MM.1S (cell line): ENCODE results near the gene SP140L.
"Not testable (repeated sequence)": the region's sequence is repeated elsewhere in the genome, so short reads cannot be mapped to it uniquely, and the experiment has no call there.

Experiments used
- DNase-seq: peaks from one replicate; pipeline ENCODE4 v3.0.0-alpha.2; 2015
- H2AFZ ChIP-seq: fragments of 300-600 bp; sonication (generic); 2 replicates; pipeline ENCODE4 v1.6.0; 2016; ENCODE audit warnings: antibody characterized with exemption, low read length
- H3F3A ChIP-seq: fragments of 300-600 bp; sonication (generic); 2 replicates; pipeline ENCODE4 v1.6.1; 2016; ENCODE audit warnings: mild to moderate bottlenecking, antibody characterized with exemption, low read length, moderate library complexity, mixed read lengths; ENCODE audit not compliant: insufficient read depth
- H3K27ac ChIP-seq: fragments of 300-600 bp; sonication (generic); 2 replicates; pipeline ENCODE4 v1.5.1; 2016; ENCODE audit warnings: mild to moderate bottlenecking, low read length
- H3K27me3 ChIP-seq: fragments of 300-600 bp; sonication (generic); replicated peaks from 2 replicates; pipeline ENCODE4 v1.6.0; 2016; ENCODE audit warnings: low read length; ENCODE audit not compliant: insufficient read depth
- H3K36me3 ChIP-seq: fragments of 300-600 bp; sonication (generic); replicated peaks from 2 replicates; pipeline ENCODE4 v1.6.1; 2016; ENCODE audit warnings: mild to moderate bottlenecking, low read length, mixed read lengths; ENCODE audit not compliant: insufficient read depth
- H3K4me1 ChIP-seq: fragments of 300-600 bp; sonication (generic); 2 replicates; pipeline ENCODE4 v1.6.1; 2016; ENCODE audit warnings: low read length, mixed read lengths
- H3K4me2 ChIP-seq: fragments of 300-600 bp; sonication (generic); 2 replicates; pipeline ENCODE4 v1.6.0; 2016; ENCODE audit warnings: low read depth, low read length
- H3K4me3 ChIP-seq: fragments of 300-600 bp; sonication (generic); 2 replicates; pipeline ENCODE4 v1.5.1; 2016; ENCODE audit warnings: low read length, mixed read lengths
- H3K79me2 ChIP-seq: fragments of 300-600 bp; sonication (generic); 2 replicates; pipeline ENCODE4 v1.6.1; 2016; ENCODE audit warnings: mixed run types, low read length, mixed read lengths
- H3K9ac ChIP-seq: fragments of 300-600 bp; sonication (generic); 2 replicates; pipeline ENCODE4 v1.6.1; 2016; ENCODE audit warnings: low read length, mixed read lengths
- H3K9me2 ChIP-seq: fragments of 300-600 bp; sonication (generic); replicated peaks from 2 replicates; pipeline ENCODE4 v1.6.1; 2016; ENCODE audit warnings: mild to moderate bottlenecking, low read length, mixed read lengths; ENCODE audit not compliant: insufficient read depth
- H3K9me3 ChIP-seq: fragments of 300-600 bp; sonication (generic); replicated peaks from 2 replicates; pipeline ENCODE4 v1.6.1; 2016; ENCODE audit warnings: mild to moderate bottlenecking, low read length, mixed read lengths; ENCODE audit not compliant: insufficient read depth
- H4K20me1 ChIP-seq: fragments of 300-600 bp; sonication (generic); 2 replicates; pipeline ENCODE4 v1.6.1; 2016; ENCODE audit warnings: mild to moderate bottlenecking, low read length, moderate library complexity, mixed read lengths; ENCODE audit not compliant: insufficient read depth
- EZH2 ChIP-seq: fragments of 300-600 bp; sonication (generic); optimal IDR thresholded peaks from 2 replicates; pipeline ENCODE3; 2017; ENCODE audit warnings: low read depth, mild to moderate bottlenecking, antibody characterized with exemption, low read length, mixed read lengths
- EZH2phosphoT487 ChIP-seq: fragments of 300-600 bp; sonication (generic); IDR thresholded peaks from 2 replicates; pipeline ENCODE4 v1.6.1; 2018; ENCODE audit warnings: antibody characterized with exemption, low read length
- TF ChIP-seq, protein P1 (sequence below): fragments of 300-600 bp; sonication (generic); IDR thresholded peaks from 2 replicates; pipeline ENCODE4 v1.5.1; 2016; ENCODE audit warnings: antibody characterized with exemption, low read length, mixed read lengths

SP140L gene

DNA sequence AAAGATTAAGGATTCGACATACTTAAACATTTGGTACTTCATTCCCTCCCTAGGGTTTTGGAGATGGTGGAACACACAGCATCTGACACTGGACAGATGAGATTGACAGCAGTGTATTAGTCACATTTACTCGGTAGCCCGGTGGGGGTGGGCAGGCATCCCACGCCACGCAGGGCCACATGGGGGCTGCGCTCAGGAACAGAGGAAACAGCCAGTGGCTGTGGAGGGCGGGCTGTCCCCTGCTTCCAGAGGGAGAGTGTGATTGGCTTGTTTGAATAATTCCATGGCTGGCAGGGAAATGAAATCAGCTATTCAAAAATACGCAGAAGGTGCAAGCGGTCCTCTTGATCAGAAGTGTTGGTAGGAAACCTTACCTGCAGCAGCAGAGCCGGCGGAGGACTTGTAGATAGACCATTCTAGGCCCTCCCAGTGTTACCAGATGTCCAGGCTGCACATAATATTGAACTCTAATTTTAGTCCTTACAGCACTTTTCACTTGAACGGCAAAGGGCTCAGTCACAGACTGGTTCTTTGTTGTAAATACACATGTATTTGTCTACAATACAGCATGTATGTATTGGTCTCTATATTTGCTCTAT is 18.5 kb upstream of the SP140L start:
- DNase-seq: no peak
- TF ChIP-seq EZH2: no peak
- TF ChIP-seq EZH2phosphoT487: no peak
- TF ChIP-seq, protein P1, sequence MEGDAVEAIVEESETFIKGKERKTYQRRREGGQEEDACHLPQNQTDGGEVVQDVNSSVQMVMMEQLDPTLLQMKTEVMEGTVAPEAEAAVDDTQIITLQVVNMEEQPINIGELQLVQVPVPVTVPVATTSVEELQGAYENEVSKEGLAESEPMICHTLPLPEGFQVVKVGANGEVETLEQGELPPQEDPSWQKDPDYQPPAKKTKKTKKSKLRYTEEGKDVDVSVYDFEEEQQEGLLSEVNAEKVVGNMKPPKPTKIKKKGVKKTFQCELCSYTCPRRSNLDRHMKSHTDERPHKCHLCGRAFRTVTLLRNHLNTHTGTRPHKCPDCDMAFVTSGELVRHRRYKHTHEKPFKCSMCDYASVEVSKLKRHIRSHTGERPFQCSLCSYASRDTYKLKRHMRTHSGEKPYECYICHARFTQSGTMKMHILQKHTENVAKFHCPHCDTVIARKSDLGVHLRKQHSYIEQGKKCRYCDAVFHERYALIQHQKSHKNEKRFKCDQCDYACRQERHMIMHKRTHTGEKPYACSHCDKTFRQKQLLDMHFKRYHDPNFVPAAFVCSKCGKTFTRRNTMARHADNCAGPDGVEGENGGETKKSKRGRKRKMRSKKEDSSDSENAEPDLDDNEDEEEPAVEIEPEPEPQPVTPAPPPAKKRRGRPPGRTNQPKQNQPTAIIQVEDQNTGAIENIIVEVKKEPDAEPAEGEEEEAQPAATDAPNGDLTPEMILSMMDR: no peak
- no peaks in the 10 kb centered on the region for H3K9me3 ChIP-seq
- no peaks in the 10 kb centered on the region for H3K4me1 ChIP-seq
- H3K79me2 ChIP-seq: no peaks in the 10 kb centered on the region
- H3K9ac ChIP-seq: no peak overlapping the region
- no peak overlapping the region for H2AFZ ChIP-seq
- H3F3A ChIP-seq: no peaks in the 10 kb centered on the region
- H4K20me1 ChIP-seq: no peaks in the 10 kb centered on the region
- H3K27me3 ChIP-seq: no peaks in the 10 kb centered on the region
- H3K4me2 ChIP-seq: no peak overlapping the region
- H3K9me2 ChIP-seq: no peaks in the 10 kb centered on the region
- no peak overlapping the region for H3K4me3 ChIP-seq
- H3K36me3 ChIP-seq: no peaks in the 10 kb centered on the region
- H3K27ac ChIP-seq: no peak overlapping the region

DNA sequence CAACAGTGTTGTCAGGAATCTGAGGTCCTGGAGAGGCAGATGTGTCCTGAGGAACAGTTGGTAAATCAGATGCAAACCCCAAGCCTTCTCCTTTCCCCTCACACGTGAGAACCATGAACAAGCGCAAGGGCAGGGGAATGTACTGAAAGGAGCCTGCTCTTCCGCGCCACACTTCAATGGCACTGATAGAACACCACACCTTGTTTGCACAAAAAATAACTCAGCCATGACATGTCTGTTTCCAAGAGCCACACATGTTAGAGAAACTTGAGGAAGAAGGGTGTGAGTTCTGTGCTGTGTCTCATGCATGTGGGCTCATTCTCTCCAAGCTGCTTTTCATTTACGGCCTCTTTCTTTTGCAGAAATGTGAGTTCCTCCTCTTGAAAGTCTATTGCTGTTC is 16.2 kb upstream of the SP140L start:
- H3K27me3 ChIP-seq, H4K20me1 ChIP-seq, H3K36me3 ChIP-seq, H3F3A ChIP-seq, H3K9me3 ChIP-seq, H2AFZ ChIP-seq, H3K4me3 ChIP-seq, H3K79me2 ChIP-seq, H3K9ac ChIP-seq, H3K9me2 ChIP-seq, H3K4me1 ChIP-seq, H3K4me2 ChIP-seq, DNase-seq, H3K27ac ChIP-seq: not testable (repeated sequence)

GRCh38 chr2:230311634-230312033 is 15.4 kb upstream of the SP140L start:
- H3K4me3 ChIP-seq, DNase-seq, H3K36me3 ChIP-seq, H3K27ac ChIP-seq, H2AFZ ChIP-seq, H3K27me3 ChIP-seq, H3K9me2 ChIP-seq, H3K4me2 ChIP-seq, H3K9ac ChIP-seq, H4K20me1 ChIP-seq, H3K9me3 ChIP-seq, H3K79me2 ChIP-seq, H3K4me1 ChIP-seq, H3F3A ChIP-seq: not testable (repeated sequence)

GRCh38 chr2:230312638-230313037 is 14.4 kb upstream of the SP140L start:
- TF ChIP-seq EZH2 (no peak), EZH2phosphoT487 (no peak)
- TF ChIP-seq, protein P1: no peak
- H3K9me3 ChIP-seq: no peaks in the 10 kb centered on the region
- no peak overlapping the region for H3K4me2 ChIP-seq
- H3F3A ChIP-seq: no peaks in the 10 kb centered on the region
- peaks cover 5% of the 10 kb centered on the region for H3K4me1 ChIP-seq
- no peak overlapping the region for H3K9ac ChIP-seq
- H3K27ac ChIP-seq: no peak overlapping the region
- no peaks in the 10 kb centered on the region for H3K36me3 ChIP-seq
- no peak for DNase-seq
- no peaks in the 10 kb centered on the region for H3K27me3 ChIP-seq
- H3K79me2 ChIP-seq: no peaks in the 10 kb centered on the region
- H3K9me2 ChIP-seq: no peaks in the 10 kb centered on the region
- no peaks in the 10 kb centered on the region for H4K20me1 ChIP-seq
- H2AFZ ChIP-seq: no peak overlapping the region
- no peak overlapping the region for H3K4me3 ChIP-seq
